PC-3 (cell line): ENCODE data around the gene BIRC6. TPM values are rescaled to one million over a fixed set of nuclear protein-coding genes. Genes with fewer than 3 reads are reported as not detected.

Experiments used
- ATAC-seq: fragments of 200-7000 bp; cut with Tn5 transposase; 2 replicates; pipeline ENCODE4 v1.9.1; 2020; ENCODE audit warnings: mild to moderate bottlenecking, moderate library complexity
- BruUV-seq: library from RNA; stranded (reverse); fragments of 400-500 nt; replicated peaks from 2 replicates; lab custom pipeline; 2021; lab: Mats Ljungman, UMichigan
- CTCF ChIA-PET: fragments of 300-600 bp; sonication (Branson Sonifier 250); formaldehyde crosslinking; loops from one replicate; lab custom pipeline; 2022; ENCODE audit warnings: antibody characterized with exemption; lab: Charles Lee
- POLR2A ChIA-PET: fragments of 300-600 bp; sonication (Branson Sonifier 250); formaldehyde crosslinking; loops from one replicate; lab custom pipeline; 2022; ENCODE audit warnings: antibody characterized with exemption; ENCODE audit not compliant: unreplicated experiment; lab: Charles Lee
- DNase-seq: peaks from one replicate; pipeline ENCODE4 v3.0.0-alpha.2; 2015
- H2AFZ ChIP-seq: fragments of 300-600 bp; sonication (generic); 2 replicates; pipeline ENCODE4 v1.6.0; 2016; ENCODE audit warnings: antibody characterized with exemption, low read length
- H3F3A ChIP-seq: fragments of 300-600 bp; sonication (generic); one replicate; pipeline ENCODE4 v1.6.0; 2017; ENCODE audit warnings: antibody characterized with exemption, low read length, control low read depth, mild to moderate bottlenecking; ENCODE audit not compliant: unreplicated experiment
- H3K27ac ChIP-seq: fragments of 300-600 bp; sonication (generic); 2 replicates; pipeline ENCODE4 v1.5.1; 2016; ENCODE audit warnings: mild to moderate bottlenecking, low read length
- H3K27me3 ChIP-seq: fragments of 300-600 bp; sonication (generic); 2 replicates; pipeline ENCODE4 v1.6.1; 2016; ENCODE audit warnings: low read length, mixed read lengths
- H3K36me3 ChIP-seq: fragments of 300-600 bp; sonication (generic); 2 replicates; pipeline ENCODE4 v1.6.1; 2016; ENCODE audit warnings: low read depth, mixed run types, low read length, mixed read lengths
- H3K4me1 ChIP-seq: fragments of 300-600 bp; sonication (generic); 2 replicates; pipeline ENCODE4 v1.5.1; 2016; ENCODE audit warnings: low read length; ENCODE audit not compliant: insufficient read depth
- H3K4me2 ChIP-seq: fragments of 300-600 bp; sonication (generic); 2 replicates; pipeline ENCODE4 v1.6.0; 2016; ENCODE audit warnings: low read length
- H3K4me3 ChIP-seq: fragments of 300-600 bp; sonication (generic); 2 replicates; pipeline ENCODE4 v1.5.1; 2016; ENCODE audit warnings: mild to moderate bottlenecking, low read length, mixed read lengths
- H3K79me2 ChIP-seq: fragments of 300-600 bp; sonication (generic); 2 replicates; pipeline ENCODE4 v1.6.1; 2017; ENCODE audit warnings: low read length, mixed read lengths
- H3K9ac ChIP-seq: fragments of 300-600 bp; sonication (generic); 2 replicates; pipeline ENCODE4 v1.6.0; 2016; ENCODE audit warnings: mild to moderate bottlenecking, low read length
- H3K9me2 ChIP-seq: fragments of 300-600 bp; sonication (generic); replicated peaks from 2 replicates; pipeline ENCODE4 v1.6.1; 2016; ENCODE audit warnings: mixed run types, low read length, mixed read lengths
- H3K9me3 ChIP-seq: fragments of 300-600 bp; sonication (generic); 2 replicates; pipeline ENCODE4 v1.6.1; 2016; ENCODE audit warnings: low read length, mixed read lengths
- H4K20me1 ChIP-seq: fragments of 300-600 bp; sonication (generic); 2 replicates; pipeline ENCODE4 v1.6.1; 2016; ENCODE audit warnings: low read length, mixed read lengths
- EZH2 ChIP-seq: fragments of 300-600 bp; sonication (generic); IDR thresholded peaks from one replicate; pipeline ENCODE4 v1.6.1; 2017; ENCODE audit warnings: antibody characterized with exemption, mild to moderate bottlenecking, low read length; ENCODE audit not compliant: unreplicated experiment
- EZH2phosphoT487 ChIP-seq: fragments of 300-600 bp; sonication (generic); IDR thresholded peaks from 2 replicates; pipeline ENCODE4 v1.6.1; 2018; ENCODE audit warnings: mild to moderate bottlenecking, antibody characterized with exemption, low read length, borderline replicate concordance
- intact Hi-C: fragments of 100-400 bp; cut with micrococcal nuclease; formaldehyde crosslinking; loops from 2 replicates; pipeline ENCODE4 v1.9.0; 2023
- total RNA-seq: library from RNA; depleted of rRNA; stranded (reverse); fragments of >200 nt; gene quantifications from 2 replicates; pipeline ENCODE4 v1.2.3, GENCODE V29; 2014
- TF ChIP-seq, protein P1 (sequence below): fragments of 300-600 bp; sonication (generic); conservative IDR thresholded peaks from 2 replicates; pipeline ENCODE4 v1.5.1; 2017; ENCODE audit warnings: antibody characterized with exemption, low read depth, mild to moderate bottlenecking, low read length

BIRC6 gene
- total RNA-seq, 1 experiment from 2014 or later, result 74.7 TPM

DNA sequence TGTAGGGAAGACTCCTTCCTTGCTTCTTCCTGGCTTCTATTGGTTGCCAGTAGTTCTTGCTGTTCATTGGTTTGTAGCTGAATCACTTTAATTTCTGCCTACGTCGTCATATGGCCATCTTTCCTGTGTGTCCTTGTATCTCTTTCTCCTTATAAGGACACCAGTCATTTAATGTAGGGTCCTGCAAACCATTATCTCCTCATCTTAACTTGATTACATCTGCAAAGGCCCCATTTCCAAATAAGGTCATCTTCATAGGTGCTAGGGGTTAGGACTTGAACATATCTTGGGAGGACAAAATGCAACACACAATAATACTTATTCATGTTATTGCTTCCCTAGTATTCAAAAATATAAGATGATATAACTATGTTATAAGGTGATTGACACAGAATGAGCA, 175.5 kb downstream of the BIRC6 start:
- ChIA-PET POLR2A (no interaction called here), CTCF (no interaction called here)
- H3K27ac ChIP-seq, result no peak overlapping the region
- TF ChIP-seq, protein P1, sequence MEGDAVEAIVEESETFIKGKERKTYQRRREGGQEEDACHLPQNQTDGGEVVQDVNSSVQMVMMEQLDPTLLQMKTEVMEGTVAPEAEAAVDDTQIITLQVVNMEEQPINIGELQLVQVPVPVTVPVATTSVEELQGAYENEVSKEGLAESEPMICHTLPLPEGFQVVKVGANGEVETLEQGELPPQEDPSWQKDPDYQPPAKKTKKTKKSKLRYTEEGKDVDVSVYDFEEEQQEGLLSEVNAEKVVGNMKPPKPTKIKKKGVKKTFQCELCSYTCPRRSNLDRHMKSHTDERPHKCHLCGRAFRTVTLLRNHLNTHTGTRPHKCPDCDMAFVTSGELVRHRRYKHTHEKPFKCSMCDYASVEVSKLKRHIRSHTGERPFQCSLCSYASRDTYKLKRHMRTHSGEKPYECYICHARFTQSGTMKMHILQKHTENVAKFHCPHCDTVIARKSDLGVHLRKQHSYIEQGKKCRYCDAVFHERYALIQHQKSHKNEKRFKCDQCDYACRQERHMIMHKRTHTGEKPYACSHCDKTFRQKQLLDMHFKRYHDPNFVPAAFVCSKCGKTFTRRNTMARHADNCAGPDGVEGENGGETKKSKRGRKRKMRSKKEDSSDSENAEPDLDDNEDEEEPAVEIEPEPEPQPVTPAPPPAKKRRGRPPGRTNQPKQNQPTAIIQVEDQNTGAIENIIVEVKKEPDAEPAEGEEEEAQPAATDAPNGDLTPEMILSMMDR, result no peak
- no peak for TF ChIP-seq EZH2phosphoT487
- no peak for TF ChIP-seq EZH2
- ATAC-seq (no peak), DNase-seq (no peak)
- no peaks in the 10 kb centered on the region for H3F3A ChIP-seq
- no peaks in the 10 kb centered on the region for H3K9me2 ChIP-seq
- H3K79me2 ChIP-seq, result no peaks in the 10 kb centered on the region
- H3K36me3 ChIP-seq, result peaks cover 54% of the 10 kb centered on the region
- H3K27me3 ChIP-seq, result no peaks in the 10 kb centered on the region
- no peak overlapping the region for H3K9ac ChIP-seq
- no TSS peak for BruUV-seq
- intact Hi-C loops, result no loop called here
- H4K20me1 ChIP-seq, result no peaks in the 10 kb centered on the region; the same call in 1 of the 2 replicates
- H3K4me3 ChIP-seq, result no peak overlapping the region
- H2AFZ ChIP-seq, result no peak overlapping the region
- no peaks in the 10 kb centered on the region for H3K4me1 ChIP-seq
- no peaks in the 10 kb centered on the region for H3K9me3 ChIP-seq
- no peak overlapping the region for H3K4me2 ChIP-seq

DNA sequence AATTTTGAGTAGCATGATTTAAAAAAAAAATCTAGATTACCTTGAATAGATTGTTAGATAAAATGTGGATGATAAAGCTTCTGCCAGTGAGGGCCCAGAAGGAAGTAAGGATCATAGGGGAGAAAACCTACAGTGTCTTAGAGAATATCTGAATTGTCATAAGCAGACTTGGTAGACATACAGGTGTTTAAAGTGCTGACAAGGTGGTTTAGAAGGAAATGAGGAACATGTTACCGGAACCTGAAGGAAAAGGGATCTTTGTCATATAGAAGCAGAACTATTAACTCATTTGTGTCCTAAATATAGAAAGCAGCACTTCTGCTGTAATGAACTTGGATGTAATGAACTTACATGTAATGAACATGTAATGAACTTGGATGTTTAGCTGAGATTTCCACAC, 176.1 kb downstream of the BIRC6 start:
- Histone ChIP-seq H3K4me3 (no peak overlapping the region), H3K4me2 (no peak overlapping the region), H2AFZ (no peak overlapping the region), H3K27me3 (no peaks in the 10 kb centered on the region), H3K9me3 (no peaks in the 10 kb centered on the region), H3K27ac (no peak overlapping the region), H3K79me2 (no peaks in the 10 kb centered on the region), H4K20me1 (no peaks in the 10 kb centered on the region; the same call in 1 of the 2 replicates), H3K4me1 (no peaks in the 10 kb centered on the region), H3K9ac (no peak overlapping the region), H3K36me3 (peaks cover 50% of the 10 kb centered on the region), H3K9me2 (no peaks in the 10 kb centered on the region), H3F3A (no peaks in the 10 kb centered on the region)
- CTCF ChIA-PET, result no interaction called here
- DNase-seq (no peak), ATAC-seq (no peak)
- TF ChIP-seq EZH2phosphoT487 (no peak), EZH2 (no peak)
- TF ChIP-seq, protein P1, result no peak
- BruUV-seq, result no TSS peak
- intact Hi-C loops, result no loop called here
- POLR2A ChIA-PET, result no interaction called here

DNA sequence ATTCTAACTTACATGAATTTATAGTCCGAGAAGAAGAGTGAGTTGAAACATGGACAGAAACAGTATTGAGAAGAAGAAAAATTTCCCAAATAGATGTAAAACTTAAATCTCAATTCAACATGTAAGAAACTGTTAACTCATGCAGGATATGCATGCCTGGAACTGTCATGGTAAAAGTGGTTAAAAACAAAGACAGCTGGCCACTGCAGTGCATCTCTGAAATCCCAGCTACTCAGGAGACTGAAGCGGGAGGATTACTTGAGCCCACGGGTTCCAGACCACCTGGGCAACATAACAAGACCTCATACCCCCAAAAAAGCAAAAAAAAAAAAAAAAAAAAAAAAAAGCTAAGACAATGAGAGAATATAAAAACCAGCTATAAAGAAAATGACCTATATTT, 178.0 kb downstream of the BIRC6 start:
- Histone ChIP-seq H3K27ac (no peak overlapping the region), H3K9me2 (no peaks in the 10 kb centered on the region), H2AFZ (no peak overlapping the region), H3K4me1 (no peaks in the 10 kb centered on the region), H3K9me3 (no peaks in the 10 kb centered on the region), H3F3A (no peaks in the 10 kb centered on the region), H3K4me2 (no peak overlapping the region), H4K20me1 (no peaks in the 10 kb centered on the region), H3K9ac (no peak overlapping the region), H3K36me3 (peaks cover 35% of the 10 kb centered on the region), H3K79me2 (no peaks in the 10 kb centered on the region), H3K27me3 (no peaks in the 10 kb centered on the region), H3K4me3 (no peak overlapping the region)
- intact Hi-C loops, result no loop called here
- TF ChIP-seq, protein P1, result no peak
- TF ChIP-seq EZH2phosphoT487, result no peak
- TF ChIP-seq EZH2, result no peak
- ChIA-PET POLR2A (interaction anchor here (0.6 kb wide), 1 partner anchor 260 kb away, joined by 11 read pairs; no protein-coding TSS in a partner anchor), CTCF (no interaction called here)
- DNase-seq (no peak), ATAC-seq (no peak)
- BruUV-seq, result no TSS peak
